Measurements from ENCODE around the gene GSK3B. TPM values are rescaled to one million over a fixed set of nuclear protein-coding genes. Genes with fewer than 3 reads are reported as not detected.

Gene GSK3B
- total RNA-seq, 2 donors from 2014 or later = 36.7 to 47.9 TPM

DNA sequence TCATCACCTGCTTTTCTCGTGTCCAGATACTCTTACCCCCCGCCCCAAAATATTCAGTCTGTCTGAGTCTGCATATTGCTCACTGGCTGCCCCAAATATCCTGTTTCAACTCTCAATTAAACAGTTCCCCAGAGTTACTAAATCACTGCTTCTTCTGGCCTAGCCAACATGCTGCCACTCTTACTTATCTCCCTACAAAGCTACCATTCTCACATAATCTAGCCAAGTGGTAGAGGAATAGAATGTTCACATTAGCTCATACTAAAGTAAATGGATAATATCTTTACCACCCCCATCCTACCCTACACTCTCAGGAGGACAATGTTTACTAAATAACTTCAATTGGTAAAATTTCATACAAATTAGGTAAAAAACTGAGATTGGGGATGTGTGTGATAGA, 234.5 kb downstream of the GSK3B start:
- H3K4me1 ChIP-seq (replicated peaks) = no peaks in the 10 kb centered on the region
- H3K27me3 ChIP-seq (replicated peaks; ENCODE audit: insufficient read depth) = no peaks in the 10 kb centered on the region
- no peak for DNase-seq (ENCODE audit: low spot score)
- H3K36me3 ChIP-seq = no peaks in the 10 kb centered on the region
- intact Hi-C loops (cut with DNase I) = no loop called here
- TF ChIP-seq POLR2A (IDR thresholded peaks at IDR 0.05) = no peak
- no peak for TF ChIP-seq POLR2AphosphoS5 (IDR thresholded peaks at IDR 0.05)
- TF ChIP-seq, protein P1, sequence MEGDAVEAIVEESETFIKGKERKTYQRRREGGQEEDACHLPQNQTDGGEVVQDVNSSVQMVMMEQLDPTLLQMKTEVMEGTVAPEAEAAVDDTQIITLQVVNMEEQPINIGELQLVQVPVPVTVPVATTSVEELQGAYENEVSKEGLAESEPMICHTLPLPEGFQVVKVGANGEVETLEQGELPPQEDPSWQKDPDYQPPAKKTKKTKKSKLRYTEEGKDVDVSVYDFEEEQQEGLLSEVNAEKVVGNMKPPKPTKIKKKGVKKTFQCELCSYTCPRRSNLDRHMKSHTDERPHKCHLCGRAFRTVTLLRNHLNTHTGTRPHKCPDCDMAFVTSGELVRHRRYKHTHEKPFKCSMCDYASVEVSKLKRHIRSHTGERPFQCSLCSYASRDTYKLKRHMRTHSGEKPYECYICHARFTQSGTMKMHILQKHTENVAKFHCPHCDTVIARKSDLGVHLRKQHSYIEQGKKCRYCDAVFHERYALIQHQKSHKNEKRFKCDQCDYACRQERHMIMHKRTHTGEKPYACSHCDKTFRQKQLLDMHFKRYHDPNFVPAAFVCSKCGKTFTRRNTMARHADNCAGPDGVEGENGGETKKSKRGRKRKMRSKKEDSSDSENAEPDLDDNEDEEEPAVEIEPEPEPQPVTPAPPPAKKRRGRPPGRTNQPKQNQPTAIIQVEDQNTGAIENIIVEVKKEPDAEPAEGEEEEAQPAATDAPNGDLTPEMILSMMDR (IDR thresholded peaks at IDR 0.05) = no peak
- H3K27ac ChIP-seq = no peak overlapping the region
- WGBS = 94% methylated on average over 2 of the region's 2 CpGs
- no peaks in the 10 kb centered on the region for H3K9me3 ChIP-seq
- H3K4me3 ChIP-seq = no peak overlapping the region

DNA sequence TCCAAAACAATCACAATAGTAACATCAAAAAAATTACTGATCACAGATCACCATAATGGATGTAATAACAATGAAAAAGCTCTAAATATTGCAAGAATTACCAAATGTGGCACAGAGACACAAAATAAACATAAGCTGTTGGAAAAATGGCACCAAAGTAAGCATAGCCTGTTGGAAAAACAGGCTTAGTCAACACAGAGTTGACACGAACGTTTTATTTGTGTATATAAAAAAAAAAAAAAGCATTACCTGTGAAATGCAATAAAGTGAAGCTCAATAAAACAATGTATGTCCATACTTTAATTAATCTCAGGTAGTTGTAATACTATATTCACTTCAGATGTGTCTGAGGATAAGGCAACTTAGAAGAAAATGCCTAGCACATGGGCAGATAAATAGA, 235.3 kb downstream of the GSK3B start:
- intact Hi-C loops (cut with DNase I) = no loop called here
- no peak overlapping the region for H3K4me3 ChIP-seq
- no peaks in the 10 kb centered on the region for H3K4me1 ChIP-seq (replicated peaks)
- H3K9me3 ChIP-seq = no peaks in the 10 kb centered on the region
- H3K27ac ChIP-seq = no peak overlapping the region
- H3K36me3 ChIP-seq = no peaks in the 10 kb centered on the region
- no peaks in the 10 kb centered on the region for H3K27me3 ChIP-seq (replicated peaks; ENCODE audit: insufficient read depth)
- TF ChIP-seq POLR2A (IDR thresholded peaks at IDR 0.05) = no peak
- 67% methylated on average over 2 of the region's 2 CpGs for WGBS
- DNase-seq (ENCODE audit: low spot score) = no peak

DNA sequence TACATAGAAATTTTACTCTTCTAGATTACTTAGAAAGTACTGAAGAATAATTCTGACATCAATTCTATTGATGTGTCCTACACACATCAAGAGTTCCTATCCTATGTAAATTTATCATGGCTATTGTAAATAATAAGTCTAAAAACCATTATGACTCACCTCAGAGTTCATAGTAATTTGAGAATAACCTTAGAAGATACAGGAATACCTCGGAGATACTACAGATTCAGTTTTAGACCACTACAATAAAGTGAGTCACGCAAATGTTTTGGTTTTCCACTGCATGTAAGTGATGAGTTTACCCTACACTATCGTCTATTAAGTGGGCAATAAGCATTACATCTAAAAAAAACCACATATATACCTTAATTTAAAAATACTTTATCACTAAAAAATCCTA, 237.6 kb downstream of the GSK3B start:
- intact Hi-C loops (cut with DNase I) = no loop called here
- WGBS = 95% methylated on average over 3 of the region's 3 CpGs

DNA sequence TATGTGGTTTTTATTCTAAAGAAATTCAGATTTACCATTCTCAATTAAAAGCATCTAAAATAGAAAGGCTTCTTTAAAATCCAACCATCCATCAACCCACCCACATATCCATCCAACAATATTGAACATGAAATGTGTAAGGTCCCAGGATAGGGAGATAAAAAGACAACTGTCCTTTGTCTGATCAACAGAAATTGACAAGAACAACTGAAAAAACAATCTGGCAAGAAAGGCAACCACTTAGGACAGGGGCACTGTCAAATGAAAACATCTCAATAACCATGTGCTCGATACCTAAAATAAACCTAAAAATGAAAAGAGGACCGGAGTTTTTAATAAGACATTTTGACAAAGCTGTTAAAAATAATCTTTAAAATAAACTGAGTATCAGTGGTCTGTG, 245.1 kb downstream of the GSK3B start:
- no peak for DNase-seq (ENCODE audit: low spot score)
- Histone ChIP-seq H3K9me3 (no peaks in the 10 kb centered on the region), H3K4me1 (replicated peaks) (no peaks in the 10 kb centered on the region), H3K36me3 (no peaks in the 10 kb centered on the region), H3K4me3 (no peak overlapping the region), H3K27ac (no peak overlapping the region), H3K27me3 (replicated peaks; ENCODE audit: insufficient read depth) (no peaks in the 10 kb centered on the region)
- WGBS = 91% methylated on average over 2 of the region's 2 CpGs
- TF ChIP-seq POLR2A (IDR thresholded peaks at IDR 0.05) (no peak), POLR2AphosphoS5 (IDR thresholded peaks at IDR 0.05) (no peak)
- TF ChIP-seq, protein P1 (IDR thresholded peaks at IDR 0.05) = no peak
- intact Hi-C loops (cut with DNase I) = no loop called here

More for the DNA sequence above, 237.6 kb downstream of the GSK3B start:
- Histone ChIP-seq H3K4me1 (replicated peaks) (no peaks in the 10 kb centered on the region), H3K36me3 (no peaks in the 10 kb centered on the region), H3K27me3 (replicated peaks; ENCODE audit: insufficient read depth) (no peaks in the 10 kb centered on the region), H3K9me3 (no peaks in the 10 kb centered on the region), H3K27ac (no peak overlapping the region), H3K4me3 (no peak overlapping the region)
- no peak for DNase-seq (ENCODE audit: low spot score)
- TF ChIP-seq POLR2AphosphoS5 (IDR thresholded peaks at IDR 0.05) (no peak), POLR2A (IDR thresholded peaks at IDR 0.05) (no peak)
- TF ChIP-seq, protein P1 (IDR thresholded peaks at IDR 0.05) = no peak

DNA sequence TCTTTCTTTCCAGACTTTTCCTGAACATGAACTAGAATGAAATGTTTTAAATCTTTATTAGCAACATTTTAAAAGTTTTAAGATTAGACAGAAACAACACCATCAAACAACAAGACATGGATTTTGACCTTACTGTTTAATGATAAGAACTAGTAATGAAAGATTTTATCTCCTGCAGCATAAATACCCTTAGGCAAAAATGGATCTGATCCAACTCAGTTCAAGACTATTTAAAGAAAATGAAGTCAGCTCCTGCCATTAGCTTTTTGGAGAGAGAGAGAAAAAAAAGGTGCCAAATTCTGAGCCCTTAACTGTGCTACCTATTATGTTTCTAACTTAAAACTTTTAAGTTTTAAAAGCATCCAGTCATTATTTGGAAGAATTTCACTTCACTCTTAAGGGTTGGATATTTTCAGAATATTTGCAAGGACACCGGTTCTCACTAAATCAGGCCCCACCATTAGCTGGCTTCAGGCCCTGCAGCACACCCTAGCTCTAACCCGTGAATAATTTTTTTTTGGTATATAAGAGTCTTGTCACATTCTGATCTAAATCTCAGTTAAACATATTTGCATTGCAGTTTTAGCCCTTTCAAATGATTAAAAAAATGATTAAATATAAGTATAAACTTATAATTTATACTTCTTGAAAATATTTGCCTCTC, 252.3 kb downstream of the GSK3B start:
- Histone ChIP-seq H3K27me3 (replicated peaks; ENCODE audit: insufficient read depth) (no peaks in the 10 kb centered on the region), H3K36me3 (no peaks in the 10 kb centered on the region), H3K9me3 (no peaks in the 10 kb centered on the region), H3K27ac (no peak overlapping the region), H3K4me3 (no peak overlapping the region), H3K4me1 (replicated peaks) (no peaks in the 10 kb centered on the region)
- TF ChIP-seq, protein P1 (IDR thresholded peaks at IDR 0.05) = no peak
- TF ChIP-seq POLR2AphosphoS5 (IDR thresholded peaks at IDR 0.05) = no peak
- TF ChIP-seq POLR2A (IDR thresholded peaks at IDR 0.05) = no peak
- 36% methylated on average over 2 of the region's 2 CpGs for WGBS
- no peak for DNase-seq (ENCODE audit: low spot score)
- intact Hi-C loops (cut with DNase I) = no loop called here

Data from prostate gland (tissue), 2 donors.